ENCODE data around the gene RETREG3. TPM values are rescaled to one million over a fixed set of nuclear protein-coding genes. Genes with fewer than 3 reads are reported as not detected.

The RETREG3 gene
- total and polyA plus RNA-seq, 9 of the 15 experiments (the other 6 are each of a cell fraction or from before 2014, with no cell fraction given), result 4.1 to 39.0 (median 16.9) TPM

GRCh38 chr17:42535155-42536047 is 73.8 kb downstream of the RETREG3 start (continued):
- TF ChIP-seq, protein P1, sequence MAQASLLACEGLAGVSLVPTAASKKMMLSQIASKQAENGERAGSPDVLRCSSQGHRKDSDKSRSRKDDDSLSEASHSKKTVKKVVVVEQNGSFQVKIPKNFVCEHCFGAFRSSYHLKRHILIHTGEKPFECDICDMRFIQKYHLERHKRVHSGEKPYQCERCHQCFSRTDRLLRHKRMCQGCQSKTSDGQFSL (CRISPR knock-in tag; IDR thresholded peaks at IDR 0.05), result no peak
- TF ChIP-seq, protein P1 (tag; IDR thresholded peaks at IDR 0.05), result peak; percentile 4 to 97; a peak in 2 of 4 replicates
- no peak; the same call in 1 of the 2 replicates for TF ChIP-seq ZBTB26 (CRISPR knock-in tag; IDR thresholded peaks at IDR 0.05)
- TF ChIP-seq, protein P2, sequence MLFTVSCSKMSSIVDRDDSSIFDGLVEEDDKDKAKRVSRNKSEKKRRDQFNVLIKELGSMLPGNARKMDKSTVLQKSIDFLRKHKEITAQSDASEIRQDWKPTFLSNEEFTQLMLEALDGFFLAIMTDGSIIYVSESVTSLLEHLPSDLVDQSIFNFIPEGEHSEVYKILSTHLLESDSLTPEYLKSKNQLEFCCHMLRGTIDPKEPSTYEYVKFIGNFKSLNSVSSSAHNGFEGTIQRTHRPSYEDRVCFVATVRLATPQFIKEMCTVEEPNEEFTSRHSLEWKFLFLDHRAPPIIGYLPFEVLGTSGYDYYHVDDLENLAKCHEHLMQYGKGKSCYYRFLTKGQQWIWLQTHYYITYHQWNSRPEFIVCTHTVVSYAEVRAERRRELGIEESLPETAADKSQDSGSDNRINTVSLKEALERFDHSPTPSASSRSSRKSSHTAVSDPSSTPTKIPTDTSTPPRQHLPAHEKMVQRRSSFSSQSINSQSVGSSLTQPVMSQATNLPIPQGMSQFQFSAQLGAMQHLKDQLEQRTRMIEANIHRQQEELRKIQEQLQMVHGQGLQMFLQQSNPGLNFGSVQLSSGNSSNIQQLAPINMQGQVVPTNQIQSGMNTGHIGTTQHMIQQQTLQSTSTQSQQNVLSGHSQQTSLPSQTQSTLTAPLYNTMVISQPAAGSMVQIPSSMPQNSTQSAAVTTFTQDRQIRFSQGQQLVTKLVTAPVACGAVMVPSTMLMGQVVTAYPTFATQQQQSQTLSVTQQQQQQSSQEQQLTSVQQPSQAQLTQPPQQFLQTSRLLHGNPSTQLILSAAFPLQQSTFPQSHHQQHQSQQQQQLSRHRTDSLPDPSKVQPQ (CRISPR knock-in tag; IDR thresholded peaks at IDR 0.05; ENCODE audit: borderline replicate concordance), result peak; percentile 92
- TF ChIP-seq CBX2 (IDR thresholded peaks at IDR 0.05; ENCODE audit: insufficient read depth, low read length, poor library complexity, severe bottlenecking), result no peak
- peak; percentile 90 for TF ChIP-seq ZNF398 (CRISPR knock-in tag; IDR thresholded peaks at IDR 0.05)
- TF ChIP-seq BACH1 (tag; IDR thresholded peaks at IDR 0.05), result peak; percentile 93
- peak; percentile 99 for TF ChIP-seq ZNF589 (CRISPR knock-in tag; IDR thresholded peaks at IDR 0.05; ENCODE audit: low read depth)
- no peak for TF ChIP-seq BRCA1 (IDR thresholded peaks at IDR 0.05)
- TF ChIP-seq BRCA1 (CRISPR knock-in tag; IDR thresholded peaks at IDR 0.05), result no peak
- TF ChIP-seq ZNF324 (CRISPR knock-in tag; IDR thresholded peaks at IDR 0.05), result peak; percentile 77
- no peak for TF ChIP-seq ZNF184 (CRISPR knock-in tag; IDR thresholded peaks at IDR 0.05)
- TF ChIP-seq HSF4 (CRISPR knock-in tag; IDR thresholded peaks at IDR 0.05; ENCODE audit: borderline replicate concordance), result peak; percentile 96; the same call in 1 of the 2 replicates
- TF ChIP-seq KDM5B (IDR thresholded peaks at IDR 0.05; ENCODE audit: insufficient replicate concordance, low read depth, low read length), result peak; percentile 11
- TF ChIP-seq ERF (CRISPR knock-in tag; IDR thresholded peaks at IDR 0.05), result peak; percentile 96
- TF ChIP-seq, protein P3, sequence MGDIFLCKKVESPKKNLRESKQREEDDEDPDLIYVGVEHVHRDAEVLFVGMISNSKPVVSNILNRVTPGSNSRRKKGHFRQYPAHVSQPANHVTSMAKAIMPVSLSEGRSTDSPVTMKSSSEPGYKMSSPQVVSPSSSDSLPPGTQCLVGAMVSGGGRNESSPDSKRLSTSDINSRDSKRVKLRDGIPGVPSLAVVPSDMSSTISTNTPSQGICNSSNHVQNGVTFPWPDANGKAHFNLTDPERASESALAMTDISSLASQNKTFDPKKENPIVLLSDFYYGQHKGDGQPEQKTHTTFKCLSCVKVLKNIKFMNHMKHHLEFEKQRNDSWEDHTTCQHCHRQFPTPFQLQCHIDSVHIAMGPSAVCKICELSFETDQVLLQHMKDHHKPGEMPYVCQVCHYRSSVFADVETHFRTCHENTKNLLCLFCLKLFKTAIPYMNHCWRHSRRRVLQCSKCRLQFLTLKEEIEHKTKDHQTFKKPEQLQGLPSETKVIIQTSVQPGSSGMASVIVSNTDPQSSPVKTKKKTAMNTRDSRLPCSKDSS (IDR thresholded peaks at IDR 0.05; ENCODE audit: low read depth, partially characterized antibody), result no peak
- peak; percentile 88 for TF ChIP-seq ZNF23 (CRISPR knock-in tag; IDR thresholded peaks at IDR 0.05)
- TF ChIP-seq MAX (CRISPR knock-in tag; IDR thresholded peaks at IDR 0.05), result no peak
